GM19240 (cell line): ENCODE measurements around the gene CROT.

ENCODE experiments used
- DNase-seq: peaks from one replicate; pipeline ENCODE4 v3.0.0; 2011; ENCODE audit warnings: low spot score; ENCODE audit not compliant: insufficient read length

CROT gene

DNA sequence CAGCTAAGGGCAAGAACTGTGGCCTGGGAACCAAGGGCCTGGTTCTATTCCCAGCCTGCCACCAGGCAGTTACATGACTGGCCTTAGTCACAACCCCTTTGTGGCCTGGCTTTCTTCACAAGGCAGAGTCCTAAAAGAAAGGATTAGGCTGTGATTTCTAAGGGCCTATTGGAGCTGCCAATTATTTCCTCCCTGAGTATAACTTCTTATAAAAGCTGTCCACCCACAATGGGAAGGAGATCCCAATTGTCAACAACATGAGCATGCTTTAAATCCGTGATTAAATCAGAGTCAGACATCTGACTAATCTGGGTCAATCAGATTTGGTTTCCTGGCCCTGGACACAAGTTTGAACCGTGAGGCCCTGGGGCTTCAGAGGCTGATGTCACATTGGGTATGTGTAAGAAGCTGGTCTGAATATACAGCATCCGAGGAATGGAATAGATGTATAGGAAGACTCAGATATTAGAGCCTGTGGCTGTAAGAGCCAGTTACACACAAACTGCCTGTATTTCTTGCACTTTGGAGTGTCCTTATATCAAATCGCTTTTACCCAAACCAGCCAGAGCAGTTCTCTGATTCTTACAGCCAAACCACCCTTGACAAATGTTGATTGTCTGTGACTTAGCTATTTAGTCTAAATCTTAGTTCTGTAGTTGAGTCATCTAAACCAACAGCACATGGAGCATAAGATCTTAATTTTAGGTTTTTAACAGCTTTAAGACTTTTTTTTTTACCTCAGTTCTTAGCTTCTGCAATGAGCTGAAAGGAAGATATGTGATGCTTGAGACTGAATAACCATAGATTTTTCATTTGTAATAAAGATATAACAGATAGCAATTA lies 68.7 kb downstream of the CROT start:
- DNase-seq, result no peak

GRCh38 chr7:87414794-87415188 lies 69.3 kb downstream of the CROT start:
- DNase-seq, result no peak

GRCh38 chr7:87416682-87417587 lies 71.5 kb downstream of the CROT start:
- DNase-seq, result no peak

DNA sequence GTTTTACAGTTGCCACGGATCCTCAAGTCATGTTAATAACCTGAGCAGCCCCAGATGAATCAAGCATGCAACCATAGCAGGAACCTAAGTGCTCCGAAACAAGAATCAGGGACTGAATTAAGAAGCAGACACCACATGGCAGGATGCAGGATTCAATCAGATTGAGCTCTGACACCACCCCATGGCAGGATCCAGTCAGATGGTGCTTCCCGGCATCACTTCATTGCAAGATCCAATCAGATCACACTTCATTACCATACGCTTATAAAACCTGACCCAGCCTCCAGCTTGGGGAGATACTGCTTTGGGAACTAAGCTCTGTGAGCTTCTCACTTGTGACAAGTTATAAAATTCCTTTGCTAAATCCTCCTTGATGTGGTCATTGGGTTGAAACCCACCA lies 74.7 kb downstream of the CROT start:
- DNase-seq, result no peak

DNA sequence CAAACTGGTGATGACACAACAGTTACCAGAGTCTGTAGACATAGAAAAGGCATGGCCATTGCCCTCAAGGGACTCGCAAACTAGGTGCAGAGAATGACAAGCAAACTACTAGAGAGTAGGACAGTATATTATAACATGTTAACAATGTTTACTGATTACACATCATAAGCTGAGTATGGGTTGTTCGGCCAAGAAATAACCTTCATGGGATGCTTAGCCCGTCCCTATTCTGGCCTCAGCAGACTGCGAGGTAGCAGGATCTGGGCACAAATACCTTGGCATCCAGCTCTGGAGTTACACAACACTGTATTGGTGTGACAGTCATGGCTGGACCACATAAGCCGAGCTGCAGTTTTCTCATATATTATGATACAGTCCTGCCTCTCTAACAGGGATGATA lies 78.6 kb downstream of the CROT start:
- no peak for DNase-seq

GRCh38 chr7:87426160-87426559 lies 80.7 kb downstream of the CROT start:
- DNase-seq, result no peak

DNA sequence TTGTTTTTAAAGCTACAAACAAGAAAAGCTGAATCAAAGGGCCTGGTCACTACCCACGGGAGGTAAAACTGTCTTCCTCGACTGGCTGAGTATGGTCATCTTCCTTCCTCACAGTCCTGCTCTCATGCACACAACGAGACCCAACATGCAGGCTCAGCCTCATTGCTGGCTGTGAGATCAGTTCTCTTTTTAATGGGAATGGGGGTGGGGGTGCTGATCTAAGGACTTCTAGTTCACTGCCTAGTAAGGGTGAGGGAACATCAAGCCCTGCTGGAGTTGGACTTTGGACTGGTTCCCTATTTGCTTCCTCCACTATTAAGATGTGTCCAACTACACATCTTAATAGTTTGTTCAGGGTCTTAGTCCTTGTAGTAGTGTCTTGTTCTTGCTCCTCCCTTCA lies 81.8 kb downstream of the CROT start:
- no peak for DNase-seq

DNA sequence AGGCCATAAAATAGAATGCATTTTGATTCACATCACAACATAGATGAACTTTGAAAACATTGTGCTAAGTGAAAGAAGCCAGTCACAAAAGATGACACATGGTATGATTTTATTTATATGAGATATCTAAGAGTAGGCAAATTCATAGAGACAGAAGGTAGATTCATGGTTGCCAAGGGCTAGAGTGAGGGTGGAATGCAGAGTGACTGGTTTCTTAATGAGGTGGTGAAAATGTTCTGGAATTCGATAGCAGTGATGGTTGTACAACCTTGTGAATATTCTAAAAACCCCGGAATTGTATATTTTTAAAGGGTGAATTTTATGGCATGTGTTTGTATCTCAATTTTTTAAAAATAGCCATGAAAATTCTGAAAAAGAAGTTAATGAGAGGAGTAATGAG lies 87.1 kb downstream of the CROT start:
- no peak for DNase-seq

DNA sequence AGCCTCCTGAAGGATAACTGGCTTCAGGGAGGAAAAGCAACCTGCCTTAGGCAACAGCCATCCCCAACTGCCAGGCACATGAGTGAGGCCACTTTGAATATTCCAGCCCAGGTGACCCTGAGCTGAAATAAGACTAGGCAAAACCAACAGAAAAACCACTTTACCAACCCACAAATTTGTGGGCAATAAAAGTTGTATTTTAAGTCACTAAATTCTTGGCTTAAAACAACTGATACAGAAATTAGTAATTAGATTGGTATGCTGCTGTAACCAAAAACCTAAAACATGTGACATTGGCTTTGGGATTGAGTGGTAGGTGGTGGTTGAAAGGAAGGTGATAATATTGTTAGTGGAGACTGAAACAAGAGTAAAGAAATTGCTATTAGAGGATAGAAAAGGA lies 90.1 kb downstream of the CROT start:
- no peak for DNase-seq

GRCh38 chr7:87445897-87446296 lies 100.4 kb downstream of the CROT start:
- no peak for DNase-seq

- DNase-seq, result no peak
These were observed 101.7 kb downstream of the CROT start for GRCh38 chr7:87447116-87447635.

- DNase-seq, result no peak
These were observed 102.9 kb downstream of the CROT start for GRCh38 chr7:87448388-87448787.
